NCI-H2029 treated with DMSO at 0.1 percent for 48 hours (cell line): Measurements from ENCODE around the gene TMEM179.
"Not testable (repeated sequence)": the region's sequence is repeated elsewhere in the genome, so short reads cannot be mapped to it uniquely, and the experiment has no call there.

Experiments used
- DNase-seq: peaks from one replicate; lab custom pipeline; 2025; lab: John Stamatoyannopoulos, UW

Gene TMEM179

DNA sequence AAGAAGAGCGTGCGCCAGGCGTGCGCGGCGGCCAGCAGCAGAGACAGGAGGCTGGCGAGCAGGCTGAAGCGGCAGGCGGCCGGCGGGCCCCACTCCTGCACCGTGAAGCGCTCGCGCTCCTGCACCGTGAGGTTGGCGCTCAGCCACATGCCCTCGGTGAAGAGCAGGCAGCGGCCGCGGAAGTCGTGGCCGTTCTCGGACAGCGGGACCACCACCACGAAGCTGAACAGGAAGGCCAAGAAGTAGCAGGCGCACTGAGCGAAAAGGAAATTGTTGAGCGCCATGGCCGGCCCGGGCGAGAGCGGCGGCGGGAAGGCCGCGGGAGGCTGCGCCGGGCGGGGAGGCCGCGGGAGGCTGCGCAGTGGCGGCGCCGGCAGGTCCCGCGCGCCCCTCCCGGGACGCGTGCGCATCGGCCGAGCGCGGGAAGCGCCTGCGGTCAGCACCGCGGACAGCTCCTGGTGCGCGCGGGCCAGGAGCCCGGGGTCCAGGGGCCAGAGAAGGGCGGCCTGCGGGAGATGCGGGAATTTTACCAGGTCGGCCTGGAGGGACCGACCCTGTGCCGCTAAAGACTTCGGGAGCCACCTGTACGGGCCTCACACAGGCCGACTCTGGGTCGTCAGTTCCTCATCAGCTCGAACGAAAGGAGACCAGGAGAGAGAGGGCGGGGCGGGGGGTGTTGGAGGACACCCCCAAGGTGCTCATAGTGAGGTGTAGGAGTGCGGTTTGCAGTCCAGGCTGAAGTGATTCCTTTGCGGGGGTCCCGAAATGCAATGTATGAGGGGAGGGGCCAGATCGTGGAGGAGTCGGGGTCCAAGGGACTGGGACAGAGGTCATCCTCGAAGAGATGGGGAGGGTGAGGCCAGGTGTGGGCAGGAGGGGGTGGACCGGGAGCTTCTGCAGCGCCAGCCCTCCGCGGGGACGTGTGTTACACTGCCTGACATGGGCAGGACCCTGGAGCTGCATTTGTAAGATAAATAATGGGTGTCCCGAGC, at the start of gene TMEM179:
TSS of gene TMEM179 (minus strand) at position 315 of the 992 bp plus-strand sequence. CDS start at position 284, 31 bp downstream.
- no peak for DNase-seq

DNA sequence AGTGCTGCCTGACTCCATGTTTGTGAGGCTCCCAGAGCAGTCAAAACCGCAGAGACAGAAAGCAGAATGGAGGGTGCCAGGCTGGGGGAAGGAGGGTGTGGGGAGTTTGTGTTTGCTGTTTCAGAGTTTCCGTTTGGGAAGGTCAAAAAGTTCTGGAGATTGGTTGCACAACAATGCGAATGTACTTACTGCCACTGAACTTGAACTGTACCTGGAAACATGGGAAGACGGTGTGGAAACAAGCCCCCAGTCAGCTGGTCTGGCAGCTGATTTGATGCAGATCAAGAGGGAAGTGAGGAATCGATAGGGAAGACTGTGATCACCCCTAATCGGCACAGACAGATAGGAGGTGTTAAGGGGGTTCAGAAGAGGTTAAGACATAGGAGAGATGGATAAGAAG, 49.5 kb upstream of the TMEM179 start:
- no peak for DNase-seq

- DNase-seq: not testable (repeated sequence)
Observed at GRCh38 chr14:104653130-104653920, 48.8 kb upstream of the TMEM179 start.

- DNase-seq: no peak
Observed at GRCh38 chr14:104652386-104652785, 47.8 kb upstream of the TMEM179 start.

GRCh38 chr14:104651876-104652260, 47.3 kb upstream of the TMEM179 start:
- no peak for DNase-seq

DNA sequence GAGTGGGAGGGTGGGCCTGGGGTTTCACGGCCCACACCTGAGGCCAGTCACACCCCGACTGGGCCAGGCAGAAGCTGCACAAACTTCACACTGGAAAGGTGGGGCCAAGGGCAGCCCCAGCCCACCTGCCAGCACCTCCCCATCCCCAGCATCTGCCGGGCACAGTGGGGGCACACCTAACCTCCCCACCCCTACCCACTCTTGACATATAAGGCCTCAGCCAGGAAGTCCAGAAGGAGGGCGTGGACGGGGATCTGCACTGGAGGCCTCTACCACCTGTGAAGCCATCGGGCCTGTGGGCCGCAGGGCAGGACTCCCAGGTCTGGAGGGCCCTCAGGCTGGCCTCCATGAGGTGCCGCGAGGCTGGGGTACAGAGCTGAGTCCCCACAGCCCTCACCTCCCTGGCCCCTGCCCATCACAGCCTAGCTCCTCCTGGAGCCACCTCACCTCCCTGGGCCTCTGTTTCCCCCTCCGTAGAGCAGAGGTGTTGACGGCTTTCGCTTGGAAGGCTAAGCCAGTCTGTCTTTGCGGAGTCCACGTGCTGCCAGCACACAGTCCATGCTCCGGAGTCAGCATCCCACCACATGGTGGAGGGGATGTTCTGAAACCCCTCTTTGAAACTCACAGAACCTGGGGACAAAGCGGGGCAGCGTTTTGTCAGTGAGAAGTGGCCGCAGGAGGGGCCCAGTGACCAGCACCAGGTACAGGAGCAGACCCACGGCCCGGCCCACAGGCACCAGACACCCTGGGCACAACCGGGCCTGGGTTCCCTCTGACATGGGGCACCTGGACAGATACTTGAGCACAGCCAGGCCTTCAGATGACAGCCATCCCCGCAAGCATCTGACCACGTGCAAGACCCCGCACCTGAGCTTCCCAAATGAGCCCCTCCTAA, 46.7 kb upstream of the TMEM179 start:
- no peak for DNase-seq

- DNase-seq: no peak
Observed at GRCh38 chr14:104650057-104650980, 45.7 kb upstream of the TMEM179 start.

DNA sequence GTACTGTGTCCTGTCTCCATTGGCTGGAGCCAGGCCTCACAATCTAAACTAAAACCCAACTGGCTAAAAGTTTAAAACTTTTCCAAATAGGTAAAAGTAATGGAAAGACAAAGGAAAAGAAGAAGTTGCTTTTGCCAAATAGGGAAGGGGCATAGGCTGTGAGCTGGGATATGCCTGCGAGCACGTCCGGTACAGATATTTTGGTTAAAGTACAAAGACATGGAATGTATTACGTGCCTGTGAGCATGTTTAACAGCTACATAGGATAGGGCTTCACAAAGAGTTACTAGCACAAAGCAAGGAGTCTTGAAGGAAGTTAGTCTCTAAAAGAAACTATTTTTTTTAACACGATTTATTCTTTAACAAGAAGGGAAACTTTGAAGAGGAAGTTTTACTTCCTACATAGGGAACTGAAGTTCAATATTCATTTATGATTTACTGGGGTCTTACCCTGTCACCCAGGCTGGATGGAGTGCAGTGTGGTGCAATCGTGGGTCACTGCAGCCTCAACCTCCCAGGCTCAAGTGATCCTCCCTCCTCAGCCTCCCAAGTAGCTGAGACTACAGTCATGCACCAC, 43.0 kb upstream of the TMEM179 start:
- DNase-seq: no peak

DNA sequence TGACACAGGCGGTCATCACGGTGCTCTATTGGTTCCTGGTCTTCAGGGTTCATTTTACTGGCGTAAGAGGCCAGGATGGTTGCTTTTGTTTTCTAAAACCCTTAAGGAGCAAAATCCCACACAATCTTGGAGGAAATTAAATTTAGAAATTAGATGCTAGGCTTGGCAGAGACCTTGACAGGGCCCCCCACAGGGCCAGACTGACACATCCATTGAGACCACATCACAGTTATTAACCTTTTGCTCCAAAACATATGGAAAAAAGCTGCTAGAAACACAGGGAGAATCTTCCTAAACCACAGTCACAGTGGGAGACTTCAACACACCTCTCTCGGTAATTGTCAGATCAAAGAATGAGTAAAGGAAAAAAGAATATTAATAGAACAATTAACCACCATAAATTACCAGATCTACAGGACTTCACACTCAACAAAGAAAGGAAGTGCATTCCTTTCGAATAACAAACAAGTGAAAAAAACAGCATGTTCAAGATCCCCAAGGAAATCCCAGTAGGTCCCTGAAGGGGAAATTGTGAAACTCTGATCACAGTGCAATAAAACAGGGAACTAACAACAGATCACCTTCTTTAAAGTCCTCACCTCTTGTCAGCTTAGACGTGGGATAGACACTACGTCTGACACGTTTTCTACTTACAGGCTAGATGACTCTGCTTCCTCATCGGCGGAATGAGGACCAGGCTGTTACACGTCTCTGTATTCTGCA, 40.2 kb upstream of the TMEM179 start:
- DNase-seq: no peak

DNA sequence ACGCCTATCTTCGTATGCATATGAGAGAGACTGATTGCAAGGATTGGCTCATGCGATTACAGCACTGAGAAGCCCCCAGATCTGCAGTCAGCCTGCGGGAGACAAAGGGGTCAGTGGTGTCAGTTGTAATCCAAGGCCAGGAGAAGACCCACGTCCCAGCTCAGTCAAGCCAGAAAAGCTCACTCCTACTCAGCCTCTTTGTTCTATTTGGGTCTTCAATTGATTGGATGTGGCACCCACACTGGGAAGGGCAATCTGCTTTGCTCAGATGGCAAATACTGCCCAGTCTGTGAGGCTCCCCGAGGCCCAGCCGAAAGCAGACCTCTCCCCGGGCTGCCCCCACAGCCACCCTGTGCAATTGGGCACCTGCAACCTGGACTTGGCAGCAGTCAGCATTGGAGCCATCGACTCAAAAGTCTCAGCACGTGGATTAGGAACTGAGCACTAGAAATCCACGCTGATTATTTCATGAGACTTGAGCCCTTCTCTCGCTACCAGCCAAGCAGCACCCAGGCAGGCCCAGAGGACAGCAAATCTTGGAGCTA, 39.6 kb upstream of the TMEM179 start:
- DNase-seq: no peak

- DNase-seq: no peak
Observed at GRCh38 chr14:104643306-104643705, 38.7 kb upstream of the TMEM179 start.

DNA sequence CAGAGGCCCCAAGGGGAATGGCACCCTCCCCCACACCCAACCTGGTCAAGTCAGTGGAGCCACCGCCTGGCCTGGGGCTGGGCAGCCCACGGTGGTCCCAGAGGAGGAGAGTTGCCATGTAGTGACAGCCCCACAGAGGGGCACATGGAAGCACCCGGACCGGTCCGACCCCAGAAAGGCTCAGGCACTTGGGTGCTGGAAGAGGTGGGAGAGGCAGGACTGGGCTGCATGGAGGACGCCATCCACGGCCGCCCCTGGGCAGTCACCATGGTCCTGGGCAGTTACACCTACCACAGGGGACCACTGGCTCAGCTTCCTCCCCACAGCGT, 37.9 kb upstream of the TMEM179 start:
- DNase-seq: no peak

DNA sequence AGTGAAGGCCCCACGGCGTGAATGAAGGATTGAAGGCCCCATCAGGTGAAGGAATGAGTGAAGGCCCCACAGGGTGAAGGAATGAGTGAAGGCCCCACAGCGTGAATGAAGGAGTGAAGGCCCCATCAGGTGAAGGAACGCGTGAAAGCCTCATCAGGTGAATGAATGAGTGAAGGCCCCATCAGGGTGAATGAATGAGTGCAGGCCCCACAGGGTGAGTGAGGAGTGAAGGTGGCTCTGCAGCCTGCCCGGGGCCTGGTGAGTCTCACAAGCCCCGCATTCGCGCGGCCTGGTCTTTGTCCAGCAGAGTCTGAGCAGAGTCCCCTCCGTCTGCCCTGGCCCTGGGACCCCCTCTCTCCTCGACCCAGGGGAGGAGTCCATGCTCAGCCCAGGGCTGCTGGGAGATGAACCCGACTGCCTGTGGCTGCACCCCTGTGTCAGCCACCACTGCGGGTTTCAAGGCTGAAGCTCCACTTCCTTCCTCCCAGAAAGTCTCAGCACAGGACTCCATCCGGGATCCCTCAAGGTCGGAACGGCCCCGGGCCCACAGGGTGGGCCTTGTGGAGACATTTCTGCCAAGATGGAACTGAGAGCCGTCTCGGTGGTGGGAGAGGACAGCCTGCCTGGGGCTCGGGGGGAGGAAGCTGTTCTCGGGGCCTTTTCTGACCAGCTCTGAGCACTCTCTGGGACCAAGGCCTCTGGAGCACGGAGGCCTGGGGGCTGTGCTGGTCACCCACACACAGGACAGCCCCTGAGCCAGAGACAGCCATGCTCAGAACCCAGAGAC, 37.4 kb upstream of the TMEM179 start:
- no peak for DNase-seq

DNA sequence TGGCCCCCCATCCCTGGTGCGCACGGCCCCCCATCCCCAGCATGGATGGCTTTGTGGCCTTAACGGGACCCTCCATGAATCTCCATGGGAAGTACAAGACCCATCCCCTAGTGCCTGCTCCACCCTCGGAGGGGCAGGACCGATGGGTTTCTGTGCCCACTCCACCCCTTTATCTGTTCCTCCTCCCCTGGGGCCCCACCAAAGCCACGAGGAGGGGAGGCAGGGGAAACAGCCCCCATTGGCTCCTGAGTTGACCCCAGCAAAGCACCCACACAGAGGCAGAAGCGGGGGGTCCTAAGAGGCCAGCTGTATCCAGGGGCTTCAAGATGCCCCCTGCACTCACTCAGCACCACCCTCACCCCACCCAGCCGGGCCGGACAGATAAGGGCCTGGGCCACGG, 36.1 kb upstream of the TMEM179 start:
- DNase-seq: no peak

DNA sequence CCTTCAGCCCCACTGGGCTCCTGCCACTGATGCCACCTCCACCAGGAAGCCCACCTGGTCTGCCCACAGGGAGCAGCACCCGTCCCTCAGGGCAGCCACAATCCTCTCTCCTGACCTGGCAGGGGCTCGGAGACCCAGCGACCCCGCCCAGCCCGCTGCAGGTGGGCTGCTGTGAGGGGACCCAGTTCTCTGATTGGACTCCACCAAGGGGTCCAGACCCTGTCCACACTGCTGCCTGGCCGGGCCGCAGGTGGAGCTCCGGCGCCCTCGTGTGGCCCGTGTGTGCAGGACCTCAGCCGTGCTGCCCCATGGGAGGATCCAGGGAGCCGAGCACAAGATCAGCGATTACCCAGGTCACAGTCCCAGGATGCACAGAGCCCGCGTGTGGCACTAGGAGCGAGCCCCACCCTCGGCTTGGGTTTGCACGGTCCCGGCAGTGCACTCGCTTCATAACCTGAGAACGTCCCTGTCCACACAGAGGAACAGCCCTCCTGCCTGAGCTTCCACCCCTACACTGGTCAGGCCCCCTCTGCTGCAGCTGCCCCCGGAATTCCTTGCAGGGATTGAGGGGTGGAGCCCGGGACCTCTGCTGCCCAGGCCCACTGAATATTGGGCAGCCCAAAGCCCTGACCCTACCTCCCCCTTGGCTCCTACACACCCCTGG, 35.4 kb upstream of the TMEM179 start:
- DNase-seq: no peak

GRCh38 chr14:104639471-104639870, 34.9 kb upstream of the TMEM179 start:
- DNase-seq: no peak

- DNase-seq: no peak
Observed at GRCh38 chr14:104638927-104639450, 34.4 kb upstream of the TMEM179 start.

DNA sequence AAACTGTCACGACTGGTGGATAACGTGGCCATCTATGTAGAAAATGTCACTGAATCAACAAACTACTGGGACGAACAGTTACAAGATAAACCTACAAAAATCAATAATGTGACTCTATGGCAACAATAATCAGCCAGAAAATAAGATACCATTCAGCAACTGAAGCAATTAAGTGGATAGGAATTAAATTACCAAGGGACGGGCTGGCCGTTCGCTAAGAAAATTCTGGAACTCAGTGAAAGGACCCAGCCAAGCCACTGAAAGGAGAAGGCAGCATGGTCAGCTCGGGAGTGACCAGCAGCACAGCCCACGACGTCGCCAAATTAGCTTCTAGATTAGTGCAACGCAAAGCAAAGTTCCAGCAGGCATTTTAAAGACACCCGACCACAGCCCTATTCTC, 33.6 kb upstream of the TMEM179 start:
- no peak for DNase-seq
